SK-N-SH treated with all-trans-retinoic acid at 6 μM for 48 hours (cell line): ENCODE measurements around the gene FHIT.

Experiments
- ATAC-seq: fragments of 200-7000 bp; cut with Tn5 transposase; 3 replicates; pipeline ENCODE4 v1.9.1; 2020; ENCODE audit warnings: mild to moderate bottlenecking, moderate library complexity
- ARNTL ChIP-seq: fragments of 450-650 bp; formaldehyde crosslinking; IDR thresholded peaks from 2 replicates; pipeline ENCODE4 v1.5.0; 2020; ENCODE audit warnings: low read depth, mild to moderate bottlenecking, moderate library complexity, borderline replicate concordance
- BACH2 ChIP-seq: fragments of 250-450 bp; sonication (Bioruptor Pico); IDR thresholded peaks from 2 replicates; pipeline ENCODE4 v1.9.0; 2021; ENCODE audit warnings: mild to moderate bottlenecking, borderline replicate concordance
- CREB5 ChIP-seq: fragments of 250-450 bp; sonication (Bioruptor Pico); IDR thresholded peaks from 2 replicates; pipeline ENCODE4 v1.5.1; 2020; ENCODE audit warnings: low read depth, mild to moderate bottlenecking, moderate library complexity
- CSRNP3 ChIP-seq: fragments of 250-450 bp; sonication (Bioruptor Pico); IDR thresholded peaks from 2 replicates; pipeline ENCODE4 v1.5.1; 2021; ENCODE audit warnings: mild to moderate bottlenecking, moderate library complexity
- ESRRG ChIP-seq: fragments of 250-450 bp; sonication (Bioruptor Pico); IDR thresholded peaks from 2 replicates; pipeline ENCODE4 v1.6.1; 2021; ENCODE audit warnings: mild to moderate bottlenecking
- GLIS3 ChIP-seq: fragments of 250-450 bp; sonication (Bioruptor Pico); IDR thresholded peaks from 2 replicates; pipeline ENCODE4 v1.5.0; 2020; ENCODE audit warnings: mild to moderate bottlenecking, moderate library complexity
- ISL1 ChIP-seq: fragments of 250-450 bp; sonication (Bioruptor Pico); IDR thresholded peaks from 2 replicates; pipeline ENCODE4 v2.1.2; 2022; ENCODE audit warnings: mild to moderate bottlenecking, moderate library complexity
- OSR1 ChIP-seq: fragments of 250-450 bp; sonication (Bioruptor Pico); IDR thresholded peaks from 2 replicates; pipeline ENCODE4 v1.8.0; 2022; ENCODE audit warnings: moderate library complexity, mild to moderate bottlenecking, inconsistent platforms
- PATZ1 ChIP-seq: fragments of 250-450 bp; sonication (Bioruptor Pico); IDR thresholded peaks from 2 replicates; pipeline ENCODE4 v1.8.0; 2020; ENCODE audit warnings: mild to moderate bottlenecking, moderate library complexity, borderline replicate concordance
- POU6F1 ChIP-seq: fragments of 250-450 bp; sonication (Bioruptor Pico); IDR thresholded peaks from 2 replicates; pipeline ENCODE4 v1.8.0; 2021; ENCODE audit warnings: low read depth, mild to moderate bottlenecking, moderate library complexity, borderline replicate concordance
- PPARA ChIP-seq: fragments of 250-450 bp; sonication (Bioruptor Pico); IDR thresholded peaks from 2 replicates; pipeline ENCODE4 v1.5.0; 2020; ENCODE audit warnings: mild to moderate bottlenecking, borderline replicate concordance
- RARB ChIP-seq: fragments of 250-450 bp; sonication (Bioruptor Pico); IDR thresholded peaks from 2 replicates; pipeline ENCODE4 v1.8.0; 2021; ENCODE audit warnings: mild to moderate bottlenecking, moderate library complexity
- SNAI2 ChIP-seq: fragments of 250-450 bp; sonication (Bioruptor Pico); IDR thresholded peaks from 2 replicates; pipeline ENCODE4 v1.5.0; 2020; ENCODE audit warnings: mild to moderate bottlenecking, moderate library complexity
- TOX ChIP-seq: fragments of 250-450 bp; sonication (Bioruptor Pico); IDR thresholded peaks from 2 replicates; pipeline ENCODE4 v1.8.0; 2021; ENCODE audit warnings: mild to moderate bottlenecking, moderate library complexity, borderline replicate concordance
- TSHZ2 ChIP-seq: fragments of 250-450 bp; sonication (Bioruptor Pico); IDR thresholded peaks from 2 replicates; pipeline ENCODE4 v1.5.0; 2020; ENCODE audit warnings: mild to moderate bottlenecking, moderate library complexity
- ZC3H10 ChIP-seq: fragments of 250-450 bp; sonication (Bioruptor Pico); IDR thresholded peaks from 2 replicates; pipeline ENCODE4 v1.5.1; 2021; ENCODE audit warnings: mild to moderate bottlenecking, moderate library complexity
- ZFP3 ChIP-seq: fragments of 250-450 bp; sonication (Bioruptor Pico); IDR thresholded peaks from 2 replicates; pipeline ENCODE4 v1.5.0; 2020; ENCODE audit warnings: mild to moderate bottlenecking, moderate library complexity
- ZFP30 ChIP-seq: fragments of 450-650 bp; formaldehyde crosslinking; IDR thresholded peaks from 2 replicates; pipeline ENCODE4 v1.5.0; 2022; ENCODE audit warnings: mild to moderate bottlenecking, moderate library complexity
- ZNF565 ChIP-seq: fragments of 450-650 bp; formaldehyde crosslinking; conservative IDR thresholded peaks from 2 replicates; pipeline ENCODE4 v1.5.0; 2020; ENCODE audit warnings: low read depth, mild to moderate bottlenecking, moderate library complexity
- ZNF8 ChIP-seq: fragments of 450-650 bp; formaldehyde crosslinking; IDR thresholded peaks from 2 replicates; pipeline ENCODE4 v1.5.0; 2020; ENCODE audit warnings: mild to moderate bottlenecking, moderate library complexity

Gene FHIT

GRCh38 chr3:60759439-60759838 lies 491.8 kb downstream of the FHIT start (continued):
- no peak for TF ChIP-seq POU6F1
- TF ChIP-seq ARNTL (CRISPR knock-in tag) = no peak
- TF ChIP-seq RARB (CRISPR knock-in tag) = no peak
- no peak for TF ChIP-seq PATZ1
- no peak for TF ChIP-seq ZC3H10 (CRISPR knock-in tag)
- no peak for TF ChIP-seq ZNF8 (CRISPR knock-in tag)

- no peak for TF ChIP-seq PATZ1
- no peak for TF ChIP-seq POU6F1
- TF ChIP-seq ARNTL (CRISPR knock-in tag) = no peak
- TF ChIP-seq GLIS3 = no peak
- TF ChIP-seq SNAI2 (CRISPR knock-in tag) = no peak
- TF ChIP-seq TOX (CRISPR knock-in tag) = no peak
- no peak for TF ChIP-seq ZNF565
- TF ChIP-seq CREB5 (CRISPR knock-in tag) = no peak
- TF ChIP-seq PPARA (CRISPR knock-in tag) = no peak
- TF ChIP-seq ZFP30 (CRISPR knock-in tag) = no peak
- no peak for TF ChIP-seq BACH2
- no peak for TF ChIP-seq ZC3H10 (CRISPR knock-in tag)
- TF ChIP-seq RARB (CRISPR knock-in tag) = no peak
- no peak for TF ChIP-seq ZFP3
- TF ChIP-seq ZNF8 (CRISPR knock-in tag) = no peak
- no peak for TF ChIP-seq CSRNP3
- no peak for TF ChIP-seq OSR1 (CRISPR knock-in tag)
- TF ChIP-seq TSHZ2 (CRISPR knock-in tag) = no peak
- no peak for TF ChIP-seq ISL1 (CRISPR knock-in tag)
- TF ChIP-seq ESRRG = no peak
- TF ChIP-seq, all 23 proteins: peak for 0
- no peak for ATAC-seq
These were observed 492.4 kb downstream of the FHIT start for GRCh38 chr3:60758831-60759230.
